ENCODE results near the gene C12orf42.

DNA sequence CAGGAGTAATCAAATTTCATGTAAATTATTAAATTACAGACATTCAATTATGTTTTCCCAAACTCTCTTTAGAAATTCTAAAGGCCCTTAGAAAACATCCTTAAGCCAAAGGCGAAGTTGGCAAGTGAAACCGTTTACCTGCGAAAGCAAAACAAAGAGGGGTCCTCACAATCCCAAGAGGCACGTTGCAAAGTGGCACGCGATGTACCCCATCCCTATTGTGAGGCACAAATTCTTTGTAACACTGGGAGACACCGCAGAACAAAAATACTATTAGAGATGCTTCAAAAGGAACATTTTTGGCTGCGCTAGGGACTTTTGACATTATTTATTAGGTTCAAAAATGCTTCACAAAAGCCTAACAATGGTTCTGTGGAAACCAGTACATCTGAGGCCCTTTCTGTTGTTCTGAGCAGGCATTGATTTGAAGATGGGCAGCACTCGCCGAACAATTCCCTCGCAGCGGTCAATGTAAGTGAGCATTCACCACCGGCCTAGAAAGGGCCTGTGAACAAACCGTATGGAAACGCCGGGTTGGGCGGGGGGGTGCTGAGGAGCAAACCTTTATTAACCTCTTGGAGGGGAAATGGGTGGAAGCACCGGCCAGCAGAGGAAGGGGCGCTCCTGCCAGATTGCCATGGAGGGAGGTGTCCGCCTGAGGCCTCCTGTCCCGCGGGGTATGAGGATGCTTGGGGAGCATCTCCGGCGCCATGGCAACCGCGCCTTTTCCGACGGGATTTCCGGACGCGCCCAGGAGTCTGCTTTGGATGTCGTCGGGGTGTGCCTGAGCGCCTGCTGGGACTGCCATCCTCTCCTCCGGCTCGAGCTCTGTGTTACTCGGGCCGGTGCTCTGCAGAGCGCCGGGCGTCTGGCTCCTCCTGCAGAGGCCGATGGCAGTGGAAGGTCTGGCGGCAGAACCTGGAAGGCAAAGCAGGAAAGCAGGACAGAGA lies 193.9 kb downstream of the C12orf42 start:
- TF ChIP-seq POLR2A (IDR thresholded peaks at IDR 0.05; ENCODE audit: low read length) (no peak), GATA1 (IDR thresholded peaks at IDR 0.05; ENCODE audit: low read depth, low read length) (no peak)

All from erythroblast (primary cell).